ENCODE results near the gene ABAT. TPM values are rescaled to one million over a fixed set of nuclear protein-coding genes. Genes with fewer than 3 reads are reported as not detected.
"Not testable (repeated sequence)": the region's sequence is repeated elsewhere in the genome, so short reads cannot be mapped to it uniquely, and the experiment has no call there.

The ABAT gene
- total RNA-seq, 1 donor from 2014 or later = 86.1 TPM

GRCh38 chr16:8649829-8650554 lies 24.4 kb upstream of the ABAT start:
- DNase-seq = no peak

DNA sequence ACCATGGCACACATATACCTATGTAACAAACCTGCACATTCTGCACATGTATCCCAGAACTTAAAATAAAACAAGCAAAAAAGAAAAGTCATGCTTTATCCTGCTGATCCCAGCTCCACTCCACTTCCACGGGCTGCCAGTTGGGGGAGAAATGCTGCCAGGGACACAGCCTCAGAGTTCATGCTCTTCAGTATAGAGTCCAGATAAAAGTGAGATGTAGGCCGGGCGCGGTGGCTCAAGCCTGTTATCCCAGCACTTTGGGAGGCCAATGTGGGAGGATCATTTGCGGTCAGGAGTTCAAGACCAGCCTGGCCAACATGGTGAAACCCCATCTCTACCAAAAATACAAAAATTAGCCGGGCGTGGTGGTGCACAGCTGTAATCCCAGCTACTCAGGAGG lies 22.5 kb upstream of the ABAT start:
- not testable (repeated sequence) for DNase-seq

DNA sequence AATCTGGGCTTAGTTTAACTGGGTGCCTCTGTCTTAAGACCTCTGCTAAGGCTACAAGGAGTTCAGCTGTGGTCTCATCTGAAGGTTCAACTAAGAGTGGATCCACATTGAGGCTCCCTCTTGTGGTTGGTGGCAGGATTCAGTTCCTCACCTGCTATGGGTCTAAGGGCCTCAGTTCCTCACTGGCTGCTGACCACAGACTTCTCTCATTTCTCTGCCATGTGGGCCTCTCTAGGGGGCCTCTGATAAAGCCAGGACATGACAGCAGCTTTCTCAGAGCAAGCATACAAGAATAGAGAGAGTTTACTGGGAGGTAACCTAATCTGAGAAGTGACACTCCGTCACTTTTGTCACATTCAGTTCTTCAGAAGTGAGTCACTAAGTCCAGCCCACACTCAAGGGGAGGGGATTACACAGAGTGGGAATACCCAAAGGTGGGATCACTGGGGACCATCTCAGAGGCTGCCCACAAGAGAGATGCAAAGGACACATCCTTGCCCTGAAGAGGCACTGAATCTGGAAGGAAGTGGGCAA lies 19.2 kb upstream of the ABAT start:
- no peak for DNase-seq

- no peak for DNase-seq
These were observed 18.0 kb upstream of the ABAT start for GRCh38 chr16:8656376-8656775.

GRCh38 chr16:8660841-8661301 lies 13.5 kb upstream of the ABAT start:
- DNase-seq = peak; percentile 36

GRCh38 chr16:8661703-8662102 lies 12.7 kb upstream of the ABAT start:
- no peak for DNase-seq

DNA sequence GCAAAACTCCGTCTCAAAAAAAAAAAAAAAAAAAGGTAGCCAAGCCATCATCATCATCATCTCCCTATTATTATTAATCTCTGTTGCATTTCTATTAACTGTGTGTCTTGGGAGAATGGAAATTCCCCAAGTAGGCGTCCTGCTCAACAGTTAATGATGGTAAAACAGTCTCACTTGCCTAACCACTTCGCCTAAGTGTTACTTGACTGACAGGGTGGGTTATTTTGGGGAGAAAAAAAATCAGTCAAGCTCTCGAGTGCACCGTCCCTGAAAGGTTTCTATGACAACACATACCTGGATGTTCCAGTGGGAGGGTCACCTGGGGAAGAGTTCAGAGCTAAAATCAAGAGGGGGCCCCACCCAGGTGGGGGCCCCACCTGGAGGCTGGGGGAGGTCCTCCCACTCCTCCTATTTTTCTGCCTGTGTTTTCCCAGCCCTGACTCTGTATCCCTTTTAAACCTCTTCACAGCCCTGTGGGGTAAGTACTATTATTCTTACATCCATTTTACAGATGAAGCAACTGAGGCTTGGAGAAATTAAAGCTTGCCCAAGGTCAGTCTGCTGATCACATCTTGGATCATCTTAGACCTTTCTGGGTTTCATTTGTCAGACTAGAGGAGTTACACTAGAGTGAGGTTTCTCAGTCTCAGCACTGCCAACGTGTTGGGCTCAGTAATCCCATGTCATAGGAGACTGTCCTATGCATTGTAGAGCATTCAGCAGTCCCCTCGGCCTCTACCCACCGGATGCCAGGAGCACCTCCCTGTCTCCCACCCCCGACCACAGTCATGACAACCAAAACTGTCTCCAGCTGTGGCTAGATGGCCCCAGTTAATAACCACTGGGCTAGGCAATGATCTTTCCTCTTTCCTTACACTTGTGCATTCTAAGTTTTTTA lies 11.0 kb upstream of the ABAT start:
- no peak for DNase-seq

DNA sequence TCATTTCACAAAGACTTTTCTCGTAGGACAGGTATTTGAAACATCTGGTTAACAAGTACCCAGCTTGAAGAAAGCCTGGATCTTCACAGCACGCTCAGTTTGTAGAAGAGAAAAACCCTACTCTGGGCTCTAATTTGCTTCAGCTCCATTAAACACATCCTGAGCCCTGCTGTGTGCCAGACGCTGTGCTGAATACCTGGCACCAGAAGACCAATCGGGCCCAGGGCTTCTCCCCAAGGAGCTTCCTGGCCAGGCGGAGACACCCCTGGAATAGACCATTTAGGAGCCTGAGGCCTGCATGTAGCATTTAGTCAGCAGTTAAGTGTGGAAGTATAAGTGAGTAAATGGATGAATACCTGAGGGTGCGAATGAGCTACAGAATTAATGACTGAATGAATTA lies 8.9 kb upstream of the ABAT start:
- no peak for DNase-seq

DNA sequence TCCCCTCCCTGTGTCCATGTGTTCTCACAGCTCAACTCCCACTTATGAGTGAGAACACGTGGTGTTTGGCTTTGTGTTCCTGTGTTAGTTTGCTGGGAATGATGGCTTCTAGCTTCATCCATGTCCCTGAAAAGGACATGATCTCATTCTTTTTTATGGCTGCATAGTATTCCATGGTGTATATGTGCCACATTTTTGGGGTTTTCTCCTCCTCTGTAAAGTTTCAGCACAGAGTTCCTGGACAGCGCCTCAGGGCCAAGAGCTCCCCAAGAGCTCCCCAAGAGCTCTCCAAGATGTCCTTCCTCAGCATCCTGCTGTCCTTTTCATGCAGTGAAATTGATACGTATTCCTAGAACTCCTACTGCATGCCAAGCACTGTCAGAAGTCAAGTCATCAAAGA lies 6.9 kb upstream of the ABAT start:
- no peak for DNase-seq

DNA sequence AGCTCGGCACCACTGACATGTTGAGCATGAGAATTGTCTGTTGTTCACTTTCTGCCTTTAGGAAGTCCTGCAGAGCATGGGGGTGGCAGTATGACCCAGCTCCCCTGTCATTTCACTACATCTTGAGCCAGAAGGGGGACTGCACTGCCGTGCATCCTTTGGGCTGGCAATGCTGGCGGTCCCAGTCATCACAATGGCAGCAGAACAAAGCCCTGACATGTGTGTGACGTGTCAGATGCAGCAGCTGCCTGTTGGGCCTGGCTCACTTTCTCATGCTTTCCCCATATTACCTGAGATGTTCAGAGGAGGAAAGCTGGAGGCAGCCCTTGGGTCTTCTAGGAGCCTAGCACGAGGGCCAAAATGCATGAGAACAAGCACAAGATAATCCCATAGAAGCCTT lies 6.3 kb upstream of the ABAT start:
- DNase-seq = no peak

DNA sequence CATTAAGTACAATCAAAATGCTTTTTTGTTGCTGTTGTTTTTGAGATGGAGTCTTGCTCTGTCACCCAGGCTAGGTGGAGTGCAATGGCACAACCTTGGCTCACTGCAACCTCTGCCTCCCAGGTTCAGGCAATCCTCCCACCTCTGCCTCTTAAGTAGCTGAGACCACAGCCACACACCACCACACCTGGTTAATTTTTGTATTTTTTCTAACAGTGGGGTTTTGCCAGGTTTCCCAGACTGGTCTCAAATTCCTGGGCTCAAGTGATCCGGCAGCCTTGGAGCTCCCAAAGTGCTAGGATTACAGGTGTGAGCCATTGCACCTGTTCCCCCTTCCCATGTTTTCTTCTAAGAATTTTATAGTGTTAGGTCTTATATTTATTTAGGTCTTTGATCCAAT lies 4.9 kb upstream of the ABAT start:
- no peak for DNase-seq

- no peak for DNase-seq
These were observed 4.3 kb upstream of the ABAT start for GRCh38 chr16:8670014-8670560.

GRCh38 chr16:8673611-8674412 lies 605 bp upstream of the ABAT start:
- no peak for DNase-seq

- DNase-seq = no peak
These were observed 1.1 kb downstream of the ABAT start for GRCh38 chr16:8675183-8676159.

GRCh38 chr16:8676160-8676547 lies 1.7 kb downstream of the ABAT start:
- DNase-seq = no peak

DNA sequence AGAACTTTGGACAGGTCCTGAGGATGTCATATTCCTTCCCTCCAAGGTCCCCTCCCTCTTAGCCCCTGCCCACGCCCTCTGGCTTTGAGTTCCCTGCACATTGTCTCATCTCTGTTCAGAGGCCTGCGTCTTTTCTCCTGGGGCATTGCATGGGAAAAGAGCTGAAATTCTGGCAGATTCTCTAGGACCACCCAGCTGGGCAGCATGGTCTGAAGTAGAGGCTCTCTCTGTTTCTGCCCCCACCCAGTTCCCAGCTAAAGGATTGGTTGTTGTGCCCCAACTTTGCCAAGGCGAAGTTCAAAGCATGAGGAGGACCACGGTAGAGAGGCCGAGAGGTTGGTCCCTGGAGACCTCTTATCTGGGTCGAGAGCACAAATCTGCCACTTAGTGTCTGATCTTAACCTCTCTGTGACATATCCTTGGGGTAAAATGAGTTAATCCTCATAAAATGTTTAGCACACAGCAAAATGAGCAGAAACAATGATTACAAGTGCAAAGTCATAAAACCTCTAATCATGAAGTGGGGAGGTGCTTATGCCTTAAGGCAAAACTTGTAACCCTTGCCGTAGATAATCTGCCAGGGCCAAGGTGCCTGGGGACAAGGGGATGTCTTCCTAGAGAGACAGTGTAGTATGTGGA lies 2.4 kb downstream of the ABAT start:
- DNase-seq = no peak

DNA sequence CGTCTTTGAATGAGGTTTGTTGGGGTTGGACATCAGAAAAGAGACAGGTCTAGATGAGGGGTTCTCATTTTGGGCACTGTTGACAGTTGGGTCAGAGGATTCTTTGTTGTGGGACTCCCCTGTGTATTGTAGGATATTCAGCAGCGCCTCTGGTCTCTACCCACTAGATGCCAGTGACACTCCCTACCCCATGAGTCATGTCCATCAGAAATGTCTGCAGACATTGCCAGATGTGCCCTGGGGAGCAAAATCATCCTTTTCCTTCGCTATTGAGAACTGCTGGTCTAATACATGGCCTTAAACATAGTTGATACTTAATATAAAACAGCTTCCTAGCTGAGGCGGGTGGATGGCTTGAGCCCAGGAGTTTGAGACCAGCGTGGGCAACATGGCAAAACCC lies 3.1 kb downstream of the ABAT start:
- DNase-seq = no peak

DNA sequence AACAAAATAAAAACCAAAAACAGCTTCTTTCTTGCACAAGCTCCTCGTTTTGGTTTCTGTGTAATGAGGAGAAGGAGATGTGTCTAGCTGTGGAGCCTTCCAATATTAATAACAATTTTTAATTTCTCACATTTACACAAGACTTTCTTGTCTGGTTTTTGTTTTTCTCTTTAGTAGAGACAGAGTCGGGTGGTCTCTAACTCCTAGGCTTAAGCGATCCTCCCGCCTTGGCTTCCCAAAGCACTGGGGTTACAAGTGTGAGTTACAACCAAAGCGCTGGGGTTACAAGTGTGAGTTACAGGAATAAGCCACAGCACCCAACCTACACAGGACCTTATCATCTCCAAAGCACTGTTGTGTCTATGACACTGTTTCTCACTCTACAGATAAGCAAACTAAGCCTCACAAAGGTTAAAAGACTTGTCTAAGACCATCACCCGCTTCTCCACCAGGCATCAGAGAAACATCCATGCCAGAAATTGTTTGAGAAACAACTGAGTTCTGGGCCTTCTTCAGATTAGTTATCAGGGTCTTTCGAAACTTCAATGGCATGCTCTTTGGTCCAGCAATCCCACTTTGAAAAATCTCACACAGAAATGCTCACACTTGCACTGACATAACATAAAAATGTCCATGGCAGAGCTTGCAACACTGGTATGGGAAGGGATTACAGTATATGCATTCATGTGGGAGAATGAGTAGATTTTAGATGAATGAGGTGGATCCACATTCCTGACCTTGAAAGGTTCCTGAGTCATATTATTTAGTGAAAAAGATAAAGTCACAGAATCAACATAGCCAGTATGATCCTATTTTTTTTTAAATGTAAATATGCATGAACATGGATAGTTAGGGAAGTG lies 3.9 kb downstream of the ABAT start:
- DNase-seq = no peak

GRCh38 chr16:8679151-8679550 lies 4.7 kb downstream of the ABAT start:
- DNase-seq = no peak
